DMS114 treated with DMSO at 0.1 percent for 48 hours (cell line): Measurements from ENCODE around the gene NISCH.

ENCODE experiments used
- DNase-seq: peaks from one replicate; lab custom pipeline; 2025; ENCODE audit not compliant: unreplicated experiment; lab: John Stamatoyannopoulos, UW

The NISCH gene

GRCh38 chr3:52509753-52510328 lies 54.4 kb downstream of the NISCH start:
- no peak for DNase-seq

GRCh38 chr3:52511509-52511908 lies 56.1 kb downstream of the NISCH start:
- no peak for DNase-seq

GRCh38 chr3:52512105-52512504 lies 56.7 kb downstream of the NISCH start:
- no peak for DNase-seq

- DNase-seq, result no peak
These were observed 57.3 kb downstream of the NISCH start for GRCh38 chr3:52512727-52513126.

GRCh38 chr3:52513281-52513680 lies 57.9 kb downstream of the NISCH start:
- DNase-seq, result no peak

- DNase-seq, result no peak
These were observed 59.2 kb downstream of the NISCH start for GRCh38 chr3:52514576-52514975.

GRCh38 chr3:52515192-52515591 lies 59.8 kb downstream of the NISCH start:
- DNase-seq, result no peak

GRCh38 chr3:52516509-52517195 lies 61.2 kb downstream of the NISCH start:
- DNase-seq, result no peak

- DNase-seq, result no peak
These were observed 62.7 kb downstream of the NISCH start for GRCh38 chr3:52517796-52518722.

- no peak for DNase-seq
These were observed 63.5 kb downstream of the NISCH start for GRCh38 chr3:52518723-52519444.

- no peak for DNase-seq
These were observed 64.2 kb downstream of the NISCH start for GRCh38 chr3:52519445-52520140.

- no peak for DNase-seq
These were observed 64.8 kb downstream of the NISCH start for GRCh38 chr3:52520141-52520667.

- no peak for DNase-seq
These were observed 65.5 kb downstream of the NISCH start for GRCh38 chr3:52520716-52521487.

- no peak for DNase-seq
These were observed 66.1 kb downstream of the NISCH start for GRCh38 chr3:52521488-52521824.

- no peak for DNase-seq
These were observed 66.7 kb downstream of the NISCH start for GRCh38 chr3:52521881-52522650.

GRCh38 chr3:52522651-52523251 lies 67.3 kb downstream of the NISCH start:
- no peak for DNase-seq

GRCh38 chr3:52523386-52524257 lies 68.2 kb downstream of the NISCH start:
- no peak for DNase-seq
